Measurements from ENCODE around the gene HYOU1.
"Not testable (repeated sequence)": the region's sequence is repeated elsewhere in the genome, so short reads cannot be mapped to it uniquely, and the experiment has no call there.

The HYOU1 gene

GRCh38 chr11:119084663-119085436, 27.8 kb upstream of the HYOU1 start, which contains the start of gene HMBS:
HMBS (plus strand) TSS chr11:119084881; CDS start chr11:119085034, 153 bp downstream.
- DNase-seq (ENCODE audit: low read depth in 2 of 2), result peak; percentile 83 to 86

GRCh38 chr11:119081682-119082260, 24.8 kb upstream of the HYOU1 start:
- DNase-seq (ENCODE audit: low read depth in 2 of 2), result no peak

GRCh38 chr11:119078675-119079420, 21.8 kb upstream of the HYOU1 start:
- no peak for DNase-seq (ENCODE audit: low read depth in 2 of 2)

- DNase-seq (ENCODE audit: low read depth in 2 of 2), result no peak
Observed at GRCh38 chr11:119077839-119078238, 20.8 kb upstream of the HYOU1 start.

GRCh38 chr11:119067371-119068222, 10.6 kb upstream of the HYOU1 start, which contains the start of gene VPS11:
VPS11 (plus strand) TSS chr11:119067818; CDS start chr11:119067824, 6 bp downstream.
- DNase-seq (ENCODE audit: low read depth in 2 of 2), result peak; percentile 98 to 99

- DNase-seq (ENCODE audit: low read depth in 2 of 2), result no peak
Observed at GRCh38 chr11:119065369-119065768, 8.4 kb upstream of the HYOU1 start.

GRCh38 chr11:119062779-119063178, 5.8 kb upstream of the HYOU1 start:
- no peak for DNase-seq (ENCODE audit: low read depth in 2 of 2)

- no peak for DNase-seq (ENCODE audit: low read depth in 2 of 2)
Observed at GRCh38 chr11:119061256-119061655, 4.3 kb upstream of the HYOU1 start.

- not testable (repeated sequence) for DNase-seq (ENCODE audit: low read depth in 2 of 2)
Observed at GRCh38 chr11:119059128-119059527, 2.1 kb upstream of the HYOU1 start.

- DNase-seq (ENCODE audit: low read depth in 2 of 2), result peak in 1 of 2 donors; percentile 23
Observed at GRCh38 chr11:119056421-119056999, 495 bp downstream of the HYOU1 start.

GRCh38 chr11:119055901-119056300, 1.1 kb downstream of the HYOU1 start:
- no peak for DNase-seq (ENCODE audit: low read depth in 2 of 2)

GRCh38 chr11:119054418-119054817, 2.6 kb downstream of the HYOU1 start:
- no peak for DNase-seq (ENCODE audit: low read depth in 2 of 2)

GRCh38 chr11:119052163-119052814, 4.7 kb downstream of the HYOU1 start:
- DNase-seq (ENCODE audit: low read depth in 2 of 2), result no peak

GRCh38 chr11:119051440-119052162, 5.4 kb downstream of the HYOU1 start:
- no peak for DNase-seq (ENCODE audit: low read depth in 2 of 2)

GRCh38 chr11:119049081-119049480, 7.9 kb downstream of the HYOU1 start:
- no peak for DNase-seq (ENCODE audit: low read depth in 2 of 2)

- DNase-seq (ENCODE audit: low read depth in 2 of 2), result no peak
Observed at GRCh38 chr11:119048644-119049043, 8.4 kb downstream of the HYOU1 start.

GRCh38 chr11:119047205-119047604, 9.8 kb downstream of the HYOU1 start:
- no peak for DNase-seq (ENCODE audit: low read depth in 2 of 2)

- DNase-seq (ENCODE audit: low read depth in 2 of 2), result no peak
Observed at GRCh38 chr11:119046489-119046888, 10.5 kb downstream of the HYOU1 start.

GRCh38 chr11:119044708-119045107, 12.3 kb downstream of the HYOU1 start:
- DNase-seq (ENCODE audit: low read depth in 2 of 2), result no peak

GRCh38 chr11:119042927-119043326, 14.1 kb downstream of the HYOU1 start:
- DNase-seq (ENCODE audit: low read depth in 2 of 2), result no peak
